ENCODE results near the gene CES5A. TPM values are rescaled to one million over a fixed set of nuclear protein-coding genes. Genes with fewer than 3 reads are reported as not detected.

Gene CES5A
- total and polyA plus RNA-seq, 8 donors, result not detected

GRCh38 chr16:55828680-55829079 lies 46.5 kb downstream of the CES5A start:
- no peak overlapping the region for H3K27ac ChIP-seq
- no peak for FAIRE-seq
- H3K4me1 ChIP-seq, result no peaks in the 10 kb centered on the region
- TF ChIP-seq CTCF (IDR thresholded peaks at IDR 0.05), result no peak
- intact Hi-C loops (cut with DNase I), result loop anchor here in 1 of 3 donors (10.0 kb wide), 1 partner anchor 74 kb away; no protein-coding TSS in a partner anchor
- no peak for DNase-seq
- no peaks in the 10 kb centered on the region for H3K36me3 ChIP-seq
- 61 to 76% methylated on average over 10 of the region's 10 CpGs for WGBS, 2 donors
- H3K9me3 ChIP-seq, result no peaks in the 10 kb centered on the region
- H3K4me3 ChIP-seq, result no peak overlapping the region
- H3K27me3 ChIP-seq, result no peaks in the 10 kb centered on the region
- no peak for ATAC-seq

GRCh38 chr16:55825115-55825728 lies 50.0 kb downstream of the CES5A start:
- ATAC-seq (no peak), DNase-seq (no peak)
- intact Hi-C loops (cut with DNase I), result loop anchor here in 1 of 3 donors (10.0 kb wide), 1 partner anchor 70 kb away; no protein-coding TSS in a partner anchor

GRCh38 chr16:55824473-55825000 lies 50.6 kb downstream of the CES5A start:
- H3K9me3 ChIP-seq, result no peaks in the 10 kb centered on the region
- H3K27me3 ChIP-seq, result no peaks in the 10 kb centered on the region
- H3K36me3 ChIP-seq, result no peaks in the 10 kb centered on the region
- FAIRE-seq (no peak), DNase-seq (no peak), ATAC-seq (no peak)
- H3K27ac ChIP-seq, result no peak overlapping the region
- TF ChIP-seq CTCF (IDR thresholded peaks at IDR 0.05), result no peak
- H3K4me3 ChIP-seq, result no peak overlapping the region
- no peaks in the 10 kb centered on the region for H3K4me1 ChIP-seq
- 71 to 82% methylated on average over 4 of the region's 4 CpGs for WGBS, 2 donors
- intact Hi-C loops (cut with DNase I), result loop anchor here in 1 of 3 donors (10.0 kb wide), 1 partner anchor 70 kb away; no protein-coding TSS in a partner anchor

More at GRCh38 chr16:55825115-55825728, 50.0 kb downstream of the CES5A start:
- no peak for FAIRE-seq
- Histone ChIP-seq H3K36me3 (no peaks in the 10 kb centered on the region), H3K9me3 (no peaks in the 10 kb centered on the region), H3K4me3 (no peak overlapping the region), H3K4me1 (no peaks in the 10 kb centered on the region), H3K27ac (no peak overlapping the region), H3K27me3 (no peaks in the 10 kb centered on the region)
- TF ChIP-seq CTCF (IDR thresholded peaks at IDR 0.05), result no peak
- 59 to 73% methylated on average over 6 of the region's 6 CpGs for WGBS, 2 donors

GRCh38 chr16:55822280-55822810 lies 52.8 kb downstream of the CES5A start:
- 59 to 60% methylated on average over 3 of the region's 3 CpGs for WGBS, 2 donors
- no peaks in the 10 kb centered on the region for H3K27me3 ChIP-seq

More at GRCh38 chr16:55822280-55822810, 52.8 kb downstream of the CES5A start:
- H3K4me1 ChIP-seq, result no peaks in the 10 kb centered on the region
- no peak for FAIRE-seq
- H3K9me3 ChIP-seq, result no peaks in the 10 kb centered on the region
- no peak for TF ChIP-seq CTCF (IDR thresholded peaks at IDR 0.05)
- no peak overlapping the region for H3K27ac ChIP-seq
- no peak overlapping the region for H3K4me3 ChIP-seq
- DNase-seq, result no peak
- intact Hi-C loops (cut with DNase I), result loop anchor here in 1 of 3 donors (10.0 kb wide), 1 partner anchor 68 kb away; no protein-coding TSS in a partner anchor
- no peaks in the 10 kb centered on the region for H3K36me3 ChIP-seq
- ATAC-seq, result no peak
